ENCODE measurements around the gene SLC2A1.
"Not testable (repeated sequence)": the region's sequence is repeated elsewhere in the genome, so short reads cannot be mapped to it uniquely, and the experiment has no call there.

Gene SLC2A1

DNA sequence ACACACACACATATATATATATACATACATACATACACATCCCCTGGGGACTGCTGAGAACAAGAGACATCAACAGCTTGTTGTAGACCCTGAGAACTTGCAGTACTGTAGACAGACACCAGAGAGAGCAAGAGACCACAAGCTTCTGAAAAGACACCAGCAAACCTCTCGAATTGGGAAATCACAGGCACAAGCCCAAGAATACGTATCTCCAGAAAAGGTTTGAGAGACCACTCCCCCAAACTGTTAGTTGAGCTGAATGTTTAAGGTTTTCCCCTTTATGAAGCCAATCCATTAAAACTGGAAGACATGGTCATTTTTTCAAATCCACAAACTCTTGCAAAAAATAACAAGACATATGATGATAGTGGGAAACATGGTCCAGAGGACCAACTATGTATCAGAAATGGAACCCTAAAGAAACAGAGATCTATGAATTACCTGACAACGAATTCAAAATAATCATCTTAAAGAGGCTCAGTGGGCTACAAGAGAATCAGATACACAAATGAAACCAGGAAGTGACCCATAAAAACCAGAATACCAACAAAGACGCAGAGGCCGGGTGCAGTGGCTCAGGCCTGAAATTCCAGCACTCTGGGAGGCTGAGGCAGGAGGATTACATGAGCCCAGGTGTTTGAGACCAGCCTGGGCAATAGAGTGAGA, 45.1 kb downstream of the SLC2A1 start:
- no peaks in the 10 kb centered on the region for H3K36me3 ChIP-seq (ENCODE audit: control insufficient read depth, insufficient read depth, low read length)
- no peaks in the 10 kb centered on the region for H3K4me1 ChIP-seq (ENCODE audit: control insufficient read depth, insufficient read depth, low read length, poor library complexity, severe bottlenecking)
- H3K9me3 ChIP-seq (ENCODE audit: control insufficient read depth, low read length) = peaks cover 24% of the 10 kb centered on the region
- WGBS, 2 experiments (ENCODE audit: insufficient coverage in 2 of 2) = 46 to 70% methylated on average over 3 of the region's 5 CpGs
- H3K27ac ChIP-seq (ENCODE audit: low read depth, low read length, severe bottlenecking) = no peak overlapping the region
- H3K4me3 ChIP-seq (ENCODE audit: extremely low read depth, insufficient read depth, low read length, poor library complexity, severe bottlenecking) = no peak overlapping the region

GRCh38 chr1:42910985-42911384, 47.7 kb downstream of the SLC2A1 start:
- no peak overlapping the region for H3K27ac ChIP-seq (ENCODE audit: low read depth, low read length, severe bottlenecking)
- H3K9me3 ChIP-seq (ENCODE audit: control insufficient read depth, low read length) = peaks cover 11% of the 10 kb centered on the region
- H3K4me3 ChIP-seq (ENCODE audit: extremely low read depth, insufficient read depth, low read length, poor library complexity, severe bottlenecking) = no peak overlapping the region
- no peaks in the 10 kb centered on the region for H3K4me1 ChIP-seq (ENCODE audit: control insufficient read depth, insufficient read depth, low read length, poor library complexity, severe bottlenecking)
- no peaks in the 10 kb centered on the region for H3K36me3 ChIP-seq (ENCODE audit: control insufficient read depth, insufficient read depth, low read length)

- 86 to 100% methylated on average over 1 of the region's 3 CpGs for WGBS, 2 experiments (ENCODE audit: insufficient coverage in 2 of 2)
- no peaks in the 10 kb centered on the region for H3K9me3 ChIP-seq (ENCODE audit: control insufficient read depth, low read length)
- no peak overlapping the region for H3K4me3 ChIP-seq (ENCODE audit: extremely low read depth, insufficient read depth, low read length, poor library complexity, severe bottlenecking)
- H3K27ac ChIP-seq (ENCODE audit: low read depth, low read length, severe bottlenecking) = no peak overlapping the region
- no peaks in the 10 kb centered on the region for H3K36me3 ChIP-seq (ENCODE audit: control insufficient read depth, insufficient read depth, low read length)
- H3K4me1 ChIP-seq (ENCODE audit: control insufficient read depth, insufficient read depth, low read length, poor library complexity, severe bottlenecking) = no peaks in the 10 kb centered on the region
Observed at GRCh38 chr1:42908046-42908445, 50.6 kb downstream of the SLC2A1 start.

DNA sequence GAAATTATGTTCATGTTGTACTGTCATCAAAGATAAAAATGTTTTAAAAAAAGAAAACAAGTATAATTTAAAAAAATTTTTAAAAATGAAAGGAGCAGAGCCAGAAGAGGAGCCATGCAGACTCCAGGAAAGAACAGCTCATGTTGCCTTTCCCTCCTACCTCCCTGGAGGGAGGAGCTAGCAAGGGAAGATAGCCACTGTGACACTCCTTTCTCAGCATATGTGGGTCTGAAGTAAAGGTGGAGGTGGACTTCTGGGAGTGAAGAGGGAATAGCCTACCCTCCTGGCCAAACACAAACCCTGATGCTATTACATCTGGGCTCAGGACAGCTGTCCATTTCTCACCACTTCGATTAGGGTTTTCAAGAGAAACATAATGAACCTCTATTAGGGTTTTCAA, 54.2 kb downstream of the SLC2A1 start:
- H3K4me1 ChIP-seq (ENCODE audit: control insufficient read depth, insufficient read depth, low read length, poor library complexity, severe bottlenecking) = no peaks in the 10 kb centered on the region
- no peaks in the 10 kb centered on the region for H3K9me3 ChIP-seq (ENCODE audit: control insufficient read depth, low read length)
- WGBS, 2 experiments (ENCODE audit: insufficient coverage in 2 of 2) = no CpG with 5 or more reads among the region's 1 CpG
- no peak overlapping the region for H3K4me3 ChIP-seq (ENCODE audit: extremely low read depth, insufficient read depth, low read length, poor library complexity, severe bottlenecking)
- H3K27ac ChIP-seq (ENCODE audit: low read depth, low read length, severe bottlenecking) = no peak overlapping the region
- H3K36me3 ChIP-seq (ENCODE audit: control insufficient read depth, insufficient read depth, low read length) = no peaks in the 10 kb centered on the region

DNA sequence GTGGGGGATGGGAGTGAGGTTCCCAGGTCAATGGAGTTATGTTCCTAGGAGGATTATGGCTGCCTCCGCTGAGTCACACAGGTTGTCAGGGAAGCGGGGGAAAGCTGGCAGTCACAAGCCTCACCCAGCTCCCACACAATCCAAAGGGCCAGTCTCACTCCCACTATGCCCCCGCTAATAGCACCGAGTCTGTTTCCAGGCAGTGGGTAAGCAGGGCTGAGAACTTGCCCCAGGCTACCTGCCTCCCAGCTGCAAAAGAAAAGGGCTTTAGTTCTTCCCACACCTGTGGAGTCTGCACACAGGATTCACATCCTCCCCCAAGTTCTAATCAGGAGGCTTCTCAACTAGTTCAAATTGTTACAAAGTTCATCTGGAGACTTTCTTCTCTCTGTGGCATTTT, 58.7 kb downstream of the SLC2A1 start:
- not testable (repeated sequence) for H3K36me3 ChIP-seq (ENCODE audit: control insufficient read depth, insufficient read depth, low read length); H3K9me3 ChIP-seq (ENCODE audit: control insufficient read depth, low read length); H3K27ac ChIP-seq (ENCODE audit: low read depth, low read length, severe bottlenecking); H3K4me3 ChIP-seq (ENCODE audit: extremely low read depth, insufficient read depth, low read length, poor library complexity, severe bottlenecking); H3K4me1 ChIP-seq (ENCODE audit: control insufficient read depth, insufficient read depth, low read length, poor library complexity, severe bottlenecking)
- 79% methylated on average over 3 of the region's 4 CpGs; no CpG with 5 or more reads in 1 of the 2 experiments for WGBS, 2 experiments (ENCODE audit: insufficient coverage in 2 of 2)

DNA sequence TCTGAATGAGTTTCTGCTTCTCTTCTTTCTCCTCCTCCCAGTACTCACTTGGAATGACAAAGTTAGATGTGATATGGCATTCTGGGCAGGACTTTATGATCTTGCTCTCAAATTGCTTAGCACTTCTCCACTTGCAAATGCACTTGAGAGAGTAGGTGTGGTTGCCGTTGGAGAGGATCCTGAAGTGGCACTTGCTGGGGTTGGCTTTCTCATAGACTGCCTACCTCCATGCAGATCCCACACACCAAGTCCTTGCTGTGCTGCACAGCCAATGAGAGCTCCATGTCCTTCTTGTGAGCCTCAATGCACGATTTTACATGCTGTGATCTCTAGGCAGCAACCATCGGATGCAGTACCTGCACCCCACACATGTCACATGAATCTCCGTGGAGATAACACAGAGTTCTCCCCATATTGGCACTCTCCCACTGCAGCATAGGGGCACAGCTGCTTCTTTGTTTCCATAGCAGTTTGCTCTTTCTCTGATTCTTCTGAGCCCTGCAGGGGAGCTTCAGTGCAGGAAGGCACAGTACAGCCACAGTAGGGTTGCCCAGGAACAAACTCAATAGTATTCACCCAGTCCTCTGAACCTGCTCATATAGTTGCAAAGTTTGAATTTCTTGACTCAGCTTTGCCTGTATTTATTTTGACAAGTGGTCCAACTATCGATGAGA, 67.1 kb downstream of the SLC2A1 start:
- no peaks in the 10 kb centered on the region for H3K36me3 ChIP-seq (ENCODE audit: control insufficient read depth, insufficient read depth, low read length)
- no peaks in the 10 kb centered on the region for H3K4me1 ChIP-seq (ENCODE audit: control insufficient read depth, insufficient read depth, low read length, poor library complexity, severe bottlenecking)
- WGBS, 2 experiments (ENCODE audit: insufficient coverage in 2 of 2) = 58 to 60% methylated on average over 3 to 5 of the region's 5 CpGs

DNA sequence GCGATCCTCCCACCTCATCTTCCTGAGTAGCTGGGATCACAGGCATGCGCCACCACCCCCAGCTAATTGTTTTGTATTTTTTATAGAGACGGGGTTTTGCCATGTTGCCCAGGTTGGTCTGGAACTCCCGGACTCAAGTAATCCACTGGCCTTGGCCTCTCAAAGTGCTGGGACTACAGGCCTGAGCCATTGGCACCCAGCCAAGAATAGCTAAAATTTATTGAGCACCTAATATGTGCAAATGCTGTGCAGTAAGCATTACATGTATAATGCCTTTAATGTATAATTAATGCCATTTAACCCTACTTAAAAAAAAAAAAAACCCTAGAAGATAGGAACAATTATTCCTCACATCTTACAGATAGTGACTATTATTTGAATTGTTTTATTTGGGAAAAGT, 69.4 kb downstream of the SLC2A1 start:
- Histone ChIP-seq H3K4me1 (ENCODE audit: control insufficient read depth, insufficient read depth, low read length, poor library complexity, severe bottlenecking) (no peaks in the 10 kb centered on the region), H3K9me3 (ENCODE audit: control insufficient read depth, low read length) (no peaks in the 10 kb centered on the region), H3K36me3 (ENCODE audit: control insufficient read depth, insufficient read depth, low read length) (no peaks in the 10 kb centered on the region), H3K4me3 (ENCODE audit: extremely low read depth, insufficient read depth, low read length, poor library complexity, severe bottlenecking) (no peak overlapping the region), H3K27ac (ENCODE audit: low read depth, low read length, severe bottlenecking) (no peak overlapping the region)
- 54% methylated on average over 3 of the region's 4 CpGs; no CpG with 5 or more reads in 1 of the 2 experiments for WGBS, 2 experiments (ENCODE audit: insufficient coverage in 2 of 2)

More for the DNA sequence above, 67.1 kb downstream of the SLC2A1 start:
- no peak overlapping the region for H3K4me3 ChIP-seq (ENCODE audit: extremely low read depth, insufficient read depth, low read length, poor library complexity, severe bottlenecking)
- H3K27ac ChIP-seq (ENCODE audit: low read depth, low read length, severe bottlenecking) = no peak overlapping the region
- H3K9me3 ChIP-seq (ENCODE audit: control insufficient read depth, low read length) = no peaks in the 10 kb centered on the region

DNA sequence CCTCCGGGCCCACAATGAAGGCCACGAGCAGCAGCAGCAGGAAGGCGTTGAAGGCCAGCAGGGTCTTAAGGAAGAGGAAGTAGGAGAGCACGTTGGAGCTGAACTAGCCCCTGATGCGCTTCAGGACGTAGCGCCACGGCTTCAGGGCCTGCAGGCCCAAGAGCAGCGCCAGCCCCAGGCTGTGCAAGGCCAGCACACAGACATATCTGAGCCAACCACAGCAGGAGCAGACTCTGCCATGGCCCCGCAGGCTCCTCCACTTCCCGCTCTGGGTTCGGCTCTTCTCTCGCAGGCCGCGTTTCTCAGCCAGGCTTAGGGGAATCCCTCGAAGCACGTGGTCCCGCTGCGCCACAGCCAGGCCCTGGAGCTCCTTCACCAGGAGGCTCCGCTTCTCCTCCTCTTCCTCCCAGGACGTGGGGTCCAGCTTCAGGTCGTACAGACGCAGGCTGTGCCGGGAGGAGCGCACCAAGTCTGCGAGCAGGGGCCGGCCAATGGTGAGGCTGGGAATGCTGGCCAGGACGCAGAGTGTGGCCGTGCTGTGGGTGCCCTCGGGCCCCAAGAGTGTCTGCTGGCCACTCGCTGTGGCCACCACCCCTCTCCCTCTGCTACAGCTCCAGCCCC, 70.5 kb downstream of the SLC2A1 start:
- Histone ChIP-seq H3K4me3 (ENCODE audit: extremely low read depth, insufficient read depth, low read length, poor library complexity, severe bottlenecking) (no peak overlapping the region), H3K9me3 (ENCODE audit: control insufficient read depth, low read length) (no peaks in the 10 kb centered on the region), H3K27ac (ENCODE audit: low read depth, low read length, severe bottlenecking) (no peak overlapping the region), H3K36me3 (ENCODE audit: control insufficient read depth, insufficient read depth, low read length) (no peaks in the 10 kb centered on the region), H3K4me1 (ENCODE audit: control insufficient read depth, insufficient read depth, low read length, poor library complexity, severe bottlenecking) (no peaks in the 10 kb centered on the region)
- 93 to 95% methylated on average over 25 to 27 of the region's 31 CpGs for WGBS, 2 experiments (ENCODE audit: insufficient coverage in 2 of 2)

- H3K27ac ChIP-seq (ENCODE audit: low read depth, low read length, severe bottlenecking) = no peak overlapping the region
- no peaks in the 10 kb centered on the region for H3K4me1 ChIP-seq (ENCODE audit: control insufficient read depth, insufficient read depth, low read length, poor library complexity, severe bottlenecking)
- H3K36me3 ChIP-seq (ENCODE audit: control insufficient read depth, insufficient read depth, low read length) = no peaks in the 10 kb centered on the region
- no peaks in the 10 kb centered on the region for H3K9me3 ChIP-seq (ENCODE audit: control insufficient read depth, low read length)
- WGBS, 2 experiments (ENCODE audit: insufficient coverage in 2 of 2) = 88 to 92% methylated on average over 20 of the region's 20 CpGs
- H3K4me3 ChIP-seq (ENCODE audit: extremely low read depth, insufficient read depth, low read length, poor library complexity, severe bottlenecking) = no peak overlapping the region
Observed at GRCh38 chr1:42887366-42887765, 71.3 kb downstream of the SLC2A1 start.

GRCh38 chr1:42886800-42887199, 71.9 kb downstream of the SLC2A1 start:
- Histone ChIP-seq H3K4me3 (ENCODE audit: extremely low read depth, insufficient read depth, low read length, poor library complexity, severe bottlenecking) (no peak overlapping the region), H3K9me3 (ENCODE audit: control insufficient read depth, low read length) (no peaks in the 10 kb centered on the region), H3K36me3 (ENCODE audit: control insufficient read depth, insufficient read depth, low read length) (no peaks in the 10 kb centered on the region), H3K27ac (ENCODE audit: low read depth, low read length, severe bottlenecking) (no peak overlapping the region), H3K4me1 (ENCODE audit: control insufficient read depth, insufficient read depth, low read length, poor library complexity, severe bottlenecking) (no peaks in the 10 kb centered on the region)
- 94 to 95% methylated on average over 21 of the region's 21 CpGs for WGBS, 2 experiments (ENCODE audit: insufficient coverage in 2 of 2)
